H1 (cell line): ENCODE results near the gene IFT81.

ENCODE experiments used
- ASH2L ChIP-seq: fragments of 200-600, 300-600 bp; sonication (generic); IDR thresholded peaks from one replicate; pipeline ENCODE4 v1.7.1; 2017; ENCODE audit warnings: low read length
- EP300 ChIP-seq, 2 experiments: IDR thresholded peaks; 1 replicate in 1 of 2; 2 replicates in 1 of 2; pipeline ENCODE4 v1.6.1; 2011 to 2012; ENCODE audit warnings: low read depth in 2 of 2, low read length in 2 of 2, mild to moderate bottlenecking in 2 of 2, borderline replicate concordance in 1 of 2, inconsistent platforms in 1 of 2, moderate library complexity in 1 of 2
- MAX ChIP-seq: IDR thresholded peaks from 2 replicates; pipeline ENCODE4 v1.6.1; 2012; ENCODE audit warnings: inconsistent platforms
- POLR2AphosphoS5 ChIP-seq: IDR thresholded peaks from 2 replicates; pipeline ENCODE4 v1.6.1; 2011; ENCODE audit warnings: low read depth, low read length
- SUZ12 ChIP-seq: fragments of 200-600 bp; sonication (generic); IDR thresholded peaks from 2 replicates; pipeline ENCODE4 v1.6.1; 2012; ENCODE audit warnings: mild to moderate bottlenecking, inconsistent platforms, low read length, moderate library complexity, mixed read lengths
- TF ChIP-seq, protein P1 (sequence below), 3 experiments: IDR thresholded peaks; 1 replicate in 2 of 3; 2 replicates in 1 of 3; pipeline versions ENCODE4 v1.5.1 to v1.6.1; 2011; ENCODE audit warnings: low read length in 3 of 3, mild to moderate bottlenecking in 3 of 3, inconsistent platforms in 2 of 3, low read depth in 1 of 3, moderate library complexity in 1 of 3; ENCODE audit not compliant: insufficient read depth in 1 of 3; ENCODE audit errors: control extremely low read depth in 1 of 3

- TF ChIP-seq, protein P1, sequence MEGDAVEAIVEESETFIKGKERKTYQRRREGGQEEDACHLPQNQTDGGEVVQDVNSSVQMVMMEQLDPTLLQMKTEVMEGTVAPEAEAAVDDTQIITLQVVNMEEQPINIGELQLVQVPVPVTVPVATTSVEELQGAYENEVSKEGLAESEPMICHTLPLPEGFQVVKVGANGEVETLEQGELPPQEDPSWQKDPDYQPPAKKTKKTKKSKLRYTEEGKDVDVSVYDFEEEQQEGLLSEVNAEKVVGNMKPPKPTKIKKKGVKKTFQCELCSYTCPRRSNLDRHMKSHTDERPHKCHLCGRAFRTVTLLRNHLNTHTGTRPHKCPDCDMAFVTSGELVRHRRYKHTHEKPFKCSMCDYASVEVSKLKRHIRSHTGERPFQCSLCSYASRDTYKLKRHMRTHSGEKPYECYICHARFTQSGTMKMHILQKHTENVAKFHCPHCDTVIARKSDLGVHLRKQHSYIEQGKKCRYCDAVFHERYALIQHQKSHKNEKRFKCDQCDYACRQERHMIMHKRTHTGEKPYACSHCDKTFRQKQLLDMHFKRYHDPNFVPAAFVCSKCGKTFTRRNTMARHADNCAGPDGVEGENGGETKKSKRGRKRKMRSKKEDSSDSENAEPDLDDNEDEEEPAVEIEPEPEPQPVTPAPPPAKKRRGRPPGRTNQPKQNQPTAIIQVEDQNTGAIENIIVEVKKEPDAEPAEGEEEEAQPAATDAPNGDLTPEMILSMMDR (IDR thresholded peaks at IDR 0.05; ENCODE audit: control extremely low read depth in 1 of 3, insufficient read depth in 1 of 3, low read depth in 1 of 3, low read length in 3 of 3) = no peak
- TF ChIP-seq EP300 (IDR thresholded peaks at IDR 0.05; ENCODE audit: borderline replicate concordance in 1 of 2, low read depth in 2 of 2, low read length in 2 of 2) (no peak), MAX (0 out of 2 replicates have a peak, but pooled peaks have one; percentile 7), SUZ12 (no peak), ASH2L (no peak), POLR2AphosphoS5 (no peak)
These were observed 44.4 kb upstream of the IFT81 start for GRCh38 chr12:110079477-110080400.
